HCEC 1CT (cell line): ENCODE results near the gene NCS1.
"Not testable (repeated sequence)": the region's sequence is repeated elsewhere in the genome, so short reads cannot be mapped to it uniquely, and the experiment has no call there.

Experiments used
- DNase-seq: peaks from one replicate; pipeline ENCODE4 v3.0.0-alpha.2; 2017

Gene NCS1

GRCh38 chr9:130240410-130241197 lies 68.4 kb downstream of the NCS1 start:
- peak; percentile 45 for DNase-seq

DNA sequence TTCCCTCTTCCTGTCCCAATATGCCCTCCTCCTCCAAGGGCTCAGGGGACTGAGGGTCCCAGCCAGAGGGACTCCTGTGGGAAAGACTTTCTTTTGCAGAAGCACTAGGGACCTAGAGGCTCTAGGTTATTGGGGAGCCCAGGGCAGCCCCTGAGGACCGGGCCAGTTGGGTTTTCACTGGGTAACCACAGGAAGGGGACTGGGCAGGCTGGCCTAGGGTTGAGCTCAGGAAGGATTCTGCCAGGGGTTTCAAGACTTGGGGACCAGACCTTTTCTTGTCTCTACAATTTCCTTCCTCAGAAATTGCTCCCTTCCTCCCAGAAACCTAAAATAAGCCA lies 69.0 kb downstream of the NCS1 start:
- no peak for DNase-seq

- DNase-seq = no peak
Measured at GRCh38 chr9:130242270-130243014, 70.2 kb downstream of the NCS1 start.

- DNase-seq = no peak
Measured at GRCh38 chr9:130243015-130243881, 71.0 kb downstream of the NCS1 start.

DNA sequence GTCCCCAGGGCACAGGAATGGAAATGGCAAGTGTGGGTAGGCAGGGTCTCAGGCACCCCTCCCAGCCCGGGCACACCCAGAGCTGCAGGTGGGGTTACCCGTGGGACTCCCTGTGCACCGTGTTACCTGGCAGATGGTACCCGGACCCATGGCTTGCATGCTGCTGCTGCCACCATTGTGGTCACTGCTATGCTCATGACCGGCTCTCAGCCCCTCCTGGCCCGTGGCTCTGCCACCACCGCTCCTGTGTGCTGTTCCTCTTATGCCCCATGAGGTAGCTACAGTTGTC lies 71.6 kb downstream of the NCS1 start:
- DNase-seq = no peak

- DNase-seq = no peak
Measured at GRCh38 chr9:130244548-130245165, 72.5 kb downstream of the NCS1 start.

GRCh38 chr9:130245474-130245873 lies 73.3 kb downstream of the NCS1 start:
- DNase-seq = no peak

DNA sequence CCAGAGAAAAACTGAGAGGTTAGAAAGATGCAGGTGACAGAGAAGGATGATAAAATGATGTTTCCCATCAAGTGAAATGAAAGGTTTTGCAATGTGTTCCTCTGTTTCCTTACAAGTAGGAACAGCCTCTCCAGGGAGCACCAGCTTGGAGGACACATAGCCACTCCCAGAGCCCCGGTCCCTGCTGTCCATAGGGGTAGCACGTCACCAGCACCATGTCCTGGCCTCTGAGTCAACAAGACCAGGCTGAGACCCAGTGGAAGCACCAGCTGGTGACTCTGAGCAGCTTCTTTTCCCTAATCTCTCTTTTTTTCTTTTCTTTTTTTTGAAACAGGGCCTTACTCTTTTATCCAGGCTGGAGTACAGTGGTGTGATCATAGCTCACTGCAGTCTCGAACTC lies 73.9 kb downstream of the NCS1 start:
- no peak for DNase-seq

- DNase-seq = no peak
Measured at GRCh38 chr9:130254747-130255630, 82.8 kb downstream of the NCS1 start.

GRCh38 chr9:130255631-130256134 lies 83.5 kb downstream of the NCS1 start:
- DNase-seq = no peak

- no peak for DNase-seq
Measured at GRCh38 chr9:130256644-130257043, 84.4 kb downstream of the NCS1 start.

GRCh38 chr9:130258137-130258536 lies 85.9 kb downstream of the NCS1 start:
- DNase-seq = not testable (repeated sequence)

DNA sequence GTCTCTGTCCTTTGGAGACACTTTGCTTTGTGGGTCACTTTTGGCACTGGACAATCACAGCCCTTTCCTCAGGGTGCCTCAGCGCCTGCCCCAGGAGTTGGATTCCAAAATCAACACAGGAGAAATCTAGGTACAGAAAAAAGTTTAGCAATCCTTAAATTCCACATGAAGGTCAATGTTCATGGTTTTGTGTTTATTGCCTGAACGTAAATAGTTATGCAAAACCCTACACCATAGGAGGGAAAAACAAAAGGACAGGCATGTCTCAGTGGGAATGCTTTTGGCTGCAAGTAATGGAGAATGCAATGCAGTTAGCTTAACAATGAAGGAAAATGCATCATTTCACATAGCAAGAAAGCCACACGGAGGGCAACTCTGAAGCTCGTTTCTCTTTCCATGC lies 86.8 kb downstream of the NCS1 start:
- no peak for DNase-seq

DNA sequence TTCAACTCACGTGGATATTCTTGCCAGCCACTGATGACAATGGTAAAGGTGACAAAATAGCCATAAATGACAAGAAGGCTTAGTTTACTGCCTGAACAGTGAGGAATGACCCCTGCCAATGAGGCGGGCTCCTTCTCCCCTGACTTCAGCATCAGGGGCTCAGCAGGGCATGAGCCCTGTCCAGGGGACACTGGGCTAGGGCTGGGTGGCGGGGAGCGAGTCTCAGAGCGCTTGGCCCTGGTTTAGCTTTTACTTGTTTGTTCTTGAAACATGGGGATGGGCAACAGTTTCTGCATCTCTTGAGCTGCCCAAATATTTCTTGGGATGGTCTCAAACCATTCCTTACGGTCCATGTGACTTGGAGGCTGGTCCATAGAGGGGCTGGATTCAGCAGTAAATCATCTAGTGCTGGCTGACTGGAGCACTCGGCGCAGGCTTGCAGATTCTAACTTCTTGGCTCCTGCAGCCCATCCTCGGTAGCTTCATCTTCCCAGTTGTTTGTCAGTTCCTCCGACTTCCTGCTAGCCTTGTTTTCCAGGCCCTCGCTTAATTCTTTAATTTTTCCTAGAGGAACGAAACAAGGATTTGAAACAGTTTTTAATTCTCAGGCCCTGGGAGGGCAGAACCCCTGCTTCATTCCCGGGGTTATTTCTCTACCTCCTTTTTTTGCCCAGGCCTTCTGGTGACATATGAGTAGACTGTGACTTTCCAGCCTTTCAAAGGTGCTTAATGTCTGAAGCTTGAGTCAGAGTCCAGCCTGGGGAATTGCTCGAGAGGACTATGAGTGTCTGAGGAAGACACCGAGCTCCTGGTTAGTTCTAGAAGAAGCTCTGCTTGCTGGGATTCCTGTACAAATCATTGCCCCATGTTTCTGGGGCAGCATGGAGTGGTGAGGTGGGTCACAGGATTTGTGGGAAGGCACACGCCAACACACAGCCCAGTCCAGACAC lies 88.9 kb downstream of the NCS1 start:
- DNase-seq = no peak

GRCh38 chr9:130262061-130262745 lies 90.0 kb downstream of the NCS1 start:
- DNase-seq = no peak

GRCh38 chr9:130262771-130263170 lies 90.6 kb downstream of the NCS1 start:
- DNase-seq = no peak

GRCh38 chr9:130263601-130264413 lies 91.6 kb downstream of the NCS1 start:
- no peak for DNase-seq

DNA sequence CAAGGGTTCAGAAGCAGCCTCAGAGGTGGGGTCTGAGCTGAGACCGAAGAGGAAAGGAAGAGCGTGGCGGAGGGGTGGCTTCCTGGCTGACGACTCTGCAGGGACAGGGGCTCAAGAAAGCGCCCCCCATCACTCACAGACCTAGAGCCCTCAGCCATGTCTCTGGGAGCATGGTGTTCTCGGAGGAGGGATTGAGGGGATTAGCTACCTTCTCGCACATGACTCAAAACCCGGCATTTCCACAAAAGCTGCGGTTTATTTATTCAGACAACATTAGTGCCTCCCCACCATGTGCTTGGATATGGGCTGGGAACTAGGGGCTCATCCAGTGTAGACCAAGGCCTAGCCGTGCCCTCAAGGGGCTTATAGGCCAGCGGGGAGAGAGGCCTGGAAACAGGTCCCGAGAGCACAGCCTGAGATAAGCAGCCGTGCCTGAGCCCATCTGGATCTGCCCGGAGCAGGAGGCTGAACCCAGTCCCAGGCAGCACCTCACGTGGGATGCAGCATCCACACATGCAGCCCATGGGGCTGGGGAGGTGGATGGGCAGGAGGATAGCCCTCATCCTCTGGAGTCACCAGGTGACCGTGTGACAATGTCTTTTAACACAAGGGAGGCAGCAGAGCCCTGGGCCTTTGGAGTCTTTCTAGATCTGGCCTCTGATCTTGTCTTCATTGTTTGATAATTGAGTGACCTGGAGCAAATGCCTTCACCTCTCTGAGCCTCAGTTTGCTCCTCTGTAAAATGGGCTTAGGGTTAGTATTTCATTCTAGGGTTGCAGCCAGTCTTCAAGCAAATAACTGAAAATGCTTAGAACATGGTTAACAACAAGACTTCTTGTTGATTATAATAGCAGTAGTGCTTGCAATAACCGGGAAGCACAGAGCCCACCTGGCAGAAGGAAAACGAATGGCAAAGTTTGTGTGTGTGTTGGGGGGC lies 92.5 kb downstream of the NCS1 start:
- DNase-seq = no peak
